Measurements from ENCODE around the gene TMED10. TPM values are rescaled to one million over a fixed set of nuclear protein-coding genes. Genes with fewer than 3 reads are reported as not detected.

TMED10 gene
- total RNA-seq, 1 experiment from 2014 or later: 239 TPM

GRCh38 chr14:75088566-75089373 is 87.6 kb downstream of the TMED10 start:
- DNase-seq (ENCODE audit: low read depth): peak; percentile 68

GRCh38 chr14:75088153-75088552 is 88.3 kb downstream of the TMED10 start:
- DNase-seq (ENCODE audit: low read depth): no peak

GRCh38 chr14:75084513-75084912 is 91.9 kb downstream of the TMED10 start:
- peak; percentile 36 for DNase-seq (ENCODE audit: low read depth)

- DNase-seq (ENCODE audit: low read depth): no peak
Observed at GRCh38 chr14:75083271-75083670, 93.1 kb downstream of the TMED10 start.

- DNase-seq (ENCODE audit: low read depth): no peak
Observed at GRCh38 chr14:75081660-75082229, 94.7 kb downstream of the TMED10 start.

Small RNA genes within 50 kb of the gene (small RNA-seq; reads per million reads assigned to genes)
- not detected for gene HIF1AP1
- gene RNU4ATAC14P: not detected

Other genes with a start within 250 kb of the TMED10 start
- gene PGF, start 221.0 kb downstream of the TMED10 start, total RNA-seq (2014; rRNA removed; shearing (Covaris generic)): 74.0 and 76.1 TPM in 2 replicates
- 124 and 154 TPM in 2 replicates for gene EIF2B2, start 173.7 kb downstream of the TMED10 start, total RNA-seq (2014; rRNA removed; shearing (Covaris generic))
- 4.7 and 4.9 TPM in 2 replicates for gene MLH3, start 125.1 kb downstream of the TMED10 start, total RNA-seq (2014; rRNA removed; shearing (Covaris generic))
- gene ACYP1, start 112.6 kb downstream of the TMED10 start, total RNA-seq (2014; rRNA removed; shearing (Covaris generic)): 25.9 and 26.4 TPM in 2 replicates
- gene ZC2HC1C, start 107.0 kb downstream of the TMED10 start, total RNA-seq (2014; rRNA removed; shearing (Covaris generic)): 1.4 TPM in 1 of 2 replicates, not detected in the other
- 19.5 and 22.0 TPM in 2 replicates for gene NEK9, start 49.6 kb downstream of the TMED10 start, total RNA-seq (2014; rRNA removed; shearing (Covaris generic))
- 2.2 and 3.2 TPM in 2 replicates for gene FOS, start 102.2 kb upstream of the TMED10 start, total RNA-seq (2014; rRNA removed; shearing (Covaris generic))